Osteocyte (in vitro differentiated cells): ENCODE measurements around the gene EDIL3. TPM values are rescaled to one million over a fixed set of nuclear protein-coding genes. Genes with fewer than 3 reads are reported as not detected.
A peak's percentile ranks its signal among the peaks of the same experiment; 100 is the strongest.

ENCODE experiments used
- DNase-seq: peaks from one replicate; pipeline ENCODE4 v3.0.0; 2021; ENCODE audit warnings: mixed read lengths; ENCODE audit not compliant: unreplicated experiment; ENCODE audit errors: extremely low spot score
- H3K27ac Mint-ChIP-seq: one replicate; pipeline ENCODE4 v1.8.0; 2021; ENCODE audit warnings: mild to moderate bottlenecking, mixed read lengths; ENCODE audit not compliant: unreplicated experiment
- H3K27me3 Mint-ChIP-seq: one replicate; pipeline ENCODE4 v1.8.0; 2021; ENCODE audit warnings: mixed read lengths; ENCODE audit not compliant: unreplicated experiment
- H3K36me3 Mint-ChIP-seq: one replicate; pipeline ENCODE4 v1.8.0; 2021; ENCODE audit warnings: mixed read lengths; ENCODE audit not compliant: unreplicated experiment
- H3K4me1 Mint-ChIP-seq: one replicate; pipeline ENCODE4 v1.8.0; 2021; ENCODE audit warnings: mixed read lengths; ENCODE audit not compliant: unreplicated experiment
- H3K4me3 Mint-ChIP-seq: one replicate; pipeline ENCODE4 v1.8.0; 2021; ENCODE audit warnings: mild to moderate bottlenecking, moderate library complexity, mixed read lengths; ENCODE audit not compliant: unreplicated experiment
- H3K9me3 Mint-ChIP-seq: one replicate; pipeline ENCODE4 v1.8.0; 2021; ENCODE audit warnings: mixed read lengths; ENCODE audit not compliant: unreplicated experiment
- CTCF ChIP-seq: fragments of 200-600 bp; sonication (generic); IDR thresholded peaks from 2 replicates; pipeline ENCODE4 v1.5.0; 2021; ENCODE audit warnings: antibody characterized with exemption, mild to moderate bottlenecking, moderate library complexity
- total RNA-seq: library from RNA; stranded (reverse); gene quantifications from 2 replicates; pipeline ENCODE4 v1.2.1, GENCODE V29; 2021

The EDIL3 gene
- total RNA-seq, 1 donor from 2014 or later = 470 TPM

GRCh38 chr5:84292788-84293653 is 91.7 kb downstream of the EDIL3 start:
- no peaks in the 10 kb centered on the region for H3K27me3 Mint-ChIP-seq
- no peak overlapping the region for H3K27ac Mint-ChIP-seq
- no peak for TF ChIP-seq CTCF
- no peak for DNase-seq
- peaks cover 15% of the 10 kb centered on the region for H3K36me3 Mint-ChIP-seq
- H3K4me1 Mint-ChIP-seq = peaks cover 65% of the 10 kb centered on the region
- H3K9me3 Mint-ChIP-seq = peaks cover 8% of the 10 kb centered on the region
- H3K4me3 Mint-ChIP-seq = no peak overlapping the region

- H3K27ac Mint-ChIP-seq = no peak overlapping the region
- peaks cover under 1% of the 10 kb centered on the region for H3K9me3 Mint-ChIP-seq
- H3K36me3 Mint-ChIP-seq = peaks cover 9% of the 10 kb centered on the region
- DNase-seq = no peak
- H3K4me3 Mint-ChIP-seq = no peak overlapping the region
- no peak for TF ChIP-seq CTCF
- peaks cover 65% of the 10 kb centered on the region for H3K4me1 Mint-ChIP-seq
- no peaks in the 10 kb centered on the region for H3K27me3 Mint-ChIP-seq
These were observed 92.6 kb downstream of the EDIL3 start for GRCh38 chr5:84292000-84292642.

- no peak for TF ChIP-seq CTCF
- Mint-ChIP-seq H3K4me3 (peak overlapping the region; percentile 8), H3K9me3 (no peaks in the 10 kb centered on the region), H3K36me3 (peaks cover 8% of the 10 kb centered on the region), H3K27ac (peak overlapping the region; percentile 90), H3K4me1 (peaks cover 65% of the 10 kb centered on the region), H3K27me3 (no peaks in the 10 kb centered on the region)
- DNase-seq = no peak
These were observed 94.0 kb downstream of the EDIL3 start for GRCh38 chr5:84290673-84291072.

- no peak for DNase-seq
These were observed 94.5 kb downstream of the EDIL3 start for GRCh38 chr5:84290161-84290560.

More at GRCh38 chr5:84290161-84290560, 94.5 kb downstream of the EDIL3 start:
- TF ChIP-seq CTCF = no peak
- H3K36me3 Mint-ChIP-seq = peaks cover 8% of the 10 kb centered on the region
- peak overlapping the region; percentile 1 for H3K4me3 Mint-ChIP-seq
- H3K4me1 Mint-ChIP-seq = peaks cover 69% of the 10 kb centered on the region
- H3K27me3 Mint-ChIP-seq = no peaks in the 10 kb centered on the region
- peak overlapping the region; percentile 90 for H3K27ac Mint-ChIP-seq
- no peaks in the 10 kb centered on the region for H3K9me3 Mint-ChIP-seq
